Fibroblast of the aortic adventitia (primary cell): ENCODE data around the gene PRDM10. TPM values are rescaled to one million over a fixed set of nuclear protein-coding genes. Genes with fewer than 3 reads are reported as not detected.

Experiments used
- DNase-seq: peaks from one replicate; pipeline ENCODE4 v3.0.0-alpha.2; 2010; ENCODE audit warnings: low read depth
- H3K4me3 ChIP-seq: 2 replicates; pipeline ENCODE4 v1.5.1; 2011; ENCODE audit warnings: low read depth, mild to moderate bottlenecking, control low read depth, low read length, moderate library complexity
- total RNA-seq: library from RNA; depleted of rRNA; stranded (reverse); fragments of >200 nt; gene quantifications from 2 replicates; pipeline ENCODE4 v1.2.3, GENCODE V29; 2012; ENCODE audit warnings: low replicate concordance
- TF ChIP-seq, protein P1 (sequence below): IDR thresholded peaks from 2 replicates; pipeline ENCODE4 v1.5.1; 2011; ENCODE audit warnings: mild to moderate bottlenecking, low read length, control low read depth, inconsistent platforms; ENCODE audit not compliant: insufficient read depth

PRDM10 gene
- total RNA-seq, 1 donor, result 8.0 TPM

DNA sequence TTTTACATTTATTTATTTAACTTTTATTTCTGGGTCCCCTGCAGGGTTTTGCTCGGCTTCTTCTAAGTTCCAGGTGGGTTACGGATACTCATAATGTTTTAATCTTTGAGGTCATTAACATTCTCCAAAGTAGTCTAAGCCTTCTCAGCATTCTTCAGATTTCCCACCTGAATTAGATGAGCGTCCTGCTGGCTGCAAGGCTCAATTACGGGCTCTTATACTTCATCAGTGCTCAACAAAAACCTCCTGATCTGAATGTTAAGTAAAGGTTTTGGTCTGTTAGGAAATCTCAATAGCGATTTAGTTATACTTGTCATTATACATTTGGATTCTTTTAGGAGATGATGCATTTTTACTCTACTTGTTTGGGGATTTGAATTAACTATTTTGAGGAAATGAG lies 80.0 kb downstream of the PRDM10 start:
- no peak for DNase-seq
- TF ChIP-seq, protein P1, sequence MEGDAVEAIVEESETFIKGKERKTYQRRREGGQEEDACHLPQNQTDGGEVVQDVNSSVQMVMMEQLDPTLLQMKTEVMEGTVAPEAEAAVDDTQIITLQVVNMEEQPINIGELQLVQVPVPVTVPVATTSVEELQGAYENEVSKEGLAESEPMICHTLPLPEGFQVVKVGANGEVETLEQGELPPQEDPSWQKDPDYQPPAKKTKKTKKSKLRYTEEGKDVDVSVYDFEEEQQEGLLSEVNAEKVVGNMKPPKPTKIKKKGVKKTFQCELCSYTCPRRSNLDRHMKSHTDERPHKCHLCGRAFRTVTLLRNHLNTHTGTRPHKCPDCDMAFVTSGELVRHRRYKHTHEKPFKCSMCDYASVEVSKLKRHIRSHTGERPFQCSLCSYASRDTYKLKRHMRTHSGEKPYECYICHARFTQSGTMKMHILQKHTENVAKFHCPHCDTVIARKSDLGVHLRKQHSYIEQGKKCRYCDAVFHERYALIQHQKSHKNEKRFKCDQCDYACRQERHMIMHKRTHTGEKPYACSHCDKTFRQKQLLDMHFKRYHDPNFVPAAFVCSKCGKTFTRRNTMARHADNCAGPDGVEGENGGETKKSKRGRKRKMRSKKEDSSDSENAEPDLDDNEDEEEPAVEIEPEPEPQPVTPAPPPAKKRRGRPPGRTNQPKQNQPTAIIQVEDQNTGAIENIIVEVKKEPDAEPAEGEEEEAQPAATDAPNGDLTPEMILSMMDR, result no peak
- no peak overlapping the region for H3K4me3 ChIP-seq

DNA sequence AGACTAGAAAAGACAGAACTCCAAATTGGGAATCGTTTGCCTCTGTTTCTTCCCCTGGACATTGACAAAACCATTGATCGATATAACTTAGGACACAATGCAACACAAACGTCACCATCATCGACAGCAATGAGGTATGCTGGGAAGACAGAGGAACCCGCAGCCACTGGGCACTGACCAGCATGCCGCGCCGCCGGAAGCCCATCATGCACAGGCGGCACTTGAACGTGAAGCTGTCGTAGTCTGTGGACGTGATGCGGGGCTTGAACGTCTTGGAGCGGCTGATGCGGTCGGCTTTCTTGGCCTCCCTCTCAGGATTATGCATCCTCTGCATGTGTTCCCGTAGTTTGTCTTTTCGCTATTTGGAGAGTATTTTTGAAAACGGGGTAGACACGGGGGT lies 84.3 kb downstream of the PRDM10 start:
- TF ChIP-seq, protein P1, result no peak
- DNase-seq, result no peak

DNA sequence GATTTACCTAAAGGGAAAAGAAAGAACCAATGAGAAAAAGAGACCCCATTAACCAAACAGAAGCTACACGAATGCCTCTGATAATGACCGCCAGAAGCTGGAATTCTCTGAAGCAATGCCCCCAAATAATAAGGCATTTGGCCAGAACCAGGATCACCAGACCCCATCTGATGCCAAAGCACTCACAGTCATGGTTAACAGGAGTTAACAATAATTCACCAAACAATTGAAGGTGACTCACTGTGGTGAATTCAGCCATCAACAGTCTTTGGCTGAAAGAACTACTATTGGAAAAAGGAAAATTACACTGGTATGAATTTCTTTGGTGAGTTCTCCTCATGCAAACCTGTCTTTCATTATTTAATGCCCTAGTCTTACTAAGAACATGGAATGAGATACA lies 85.4 kb downstream of the PRDM10 start:
- peak; percentile 71 for DNase-seq
- no peak overlapping the region for H3K4me3 ChIP-seq
- TF ChIP-seq, protein P1, result no peak

More for the DNA sequence above, 84.3 kb downstream of the PRDM10 start:
- H3K4me3 ChIP-seq, result no peak overlapping the region

DNA sequence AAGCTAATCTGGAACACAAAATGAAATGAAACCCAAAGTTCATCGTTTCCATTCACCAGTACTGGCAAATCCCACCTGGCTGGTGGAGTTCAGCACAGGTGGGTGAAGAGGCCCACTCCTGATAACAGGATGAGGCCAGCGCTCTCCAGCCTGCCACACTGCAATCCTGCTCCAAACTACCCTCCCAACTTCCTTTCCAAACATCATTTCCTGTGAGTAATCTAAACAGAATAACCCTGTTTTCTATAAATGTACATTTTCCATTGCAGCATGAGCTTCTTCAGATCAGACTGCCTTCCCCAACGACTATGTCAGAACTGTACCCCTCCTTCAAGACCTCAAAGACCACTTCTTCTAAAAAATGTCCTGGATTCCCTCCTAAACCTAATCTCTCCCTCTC lies 91.3 kb downstream of the PRDM10 start:
- DNase-seq, result peak; percentile 17
- H3K4me3 ChIP-seq, result no peak overlapping the region
- TF ChIP-seq, protein P1, result no peak

DNA sequence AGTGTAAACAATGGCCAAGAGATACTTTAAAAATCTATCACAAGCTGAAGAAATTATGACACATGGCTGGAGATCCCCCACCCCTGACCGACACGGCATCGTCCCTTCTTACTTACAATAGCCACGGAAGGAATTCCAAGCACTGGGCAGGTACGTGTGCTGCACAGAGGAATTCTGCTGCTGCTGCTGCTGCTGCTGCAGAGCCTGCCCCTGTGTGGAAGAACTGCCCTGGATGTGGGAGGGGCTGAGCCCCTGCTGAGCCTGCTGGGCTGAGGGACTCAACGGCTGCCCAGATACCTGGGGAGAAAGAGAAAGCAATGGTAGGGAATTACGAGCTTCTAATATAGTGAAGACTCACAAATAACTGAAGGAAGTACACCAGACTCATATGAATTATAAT lies 92.3 kb downstream of the PRDM10 start:
- TF ChIP-seq, protein P1, result no peak
- no peak for DNase-seq
- H3K4me3 ChIP-seq, result no peak overlapping the region

DNA sequence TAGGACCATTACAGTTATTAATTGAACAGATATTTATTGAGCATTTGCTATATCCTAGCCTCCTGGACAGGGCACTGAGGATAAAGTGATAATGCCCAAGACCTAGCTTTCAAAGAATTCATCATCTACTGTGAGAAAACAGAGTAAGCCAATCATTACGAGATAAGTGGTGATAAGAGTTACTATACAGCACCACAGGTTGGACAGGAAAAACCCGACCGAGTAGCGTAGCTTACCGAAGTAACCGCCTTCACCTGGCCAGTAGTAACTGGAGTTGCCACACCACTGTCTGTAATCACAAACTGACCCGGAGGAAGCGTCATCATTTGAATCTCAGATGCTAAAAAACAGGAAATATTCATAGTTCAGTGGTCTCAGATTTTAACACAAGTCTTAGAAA lies 97.2 kb downstream of the PRDM10 start:
- TF ChIP-seq, protein P1, result no peak
- H3K4me3 ChIP-seq, result no peak overlapping the region
- DNase-seq, result no peak

DNA sequence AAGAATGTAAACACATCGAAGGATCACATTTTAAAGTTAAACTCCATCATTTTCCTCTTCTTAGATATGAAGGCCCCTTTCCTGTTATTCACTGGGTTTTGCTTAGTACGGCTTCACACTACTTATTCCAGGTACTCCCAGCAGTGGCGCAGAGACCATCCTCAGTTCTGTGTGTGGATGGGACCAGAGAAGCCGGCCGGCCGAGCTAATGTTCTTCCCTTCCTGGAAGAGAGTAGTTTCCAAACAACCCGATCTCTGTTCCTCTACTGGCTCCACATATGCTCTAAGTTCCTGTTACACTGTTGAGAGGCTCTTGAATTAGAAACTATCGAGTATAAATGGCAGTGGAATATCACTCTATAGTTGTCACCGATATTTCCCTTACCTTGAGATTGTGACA lies 106.6 kb downstream of the PRDM10 start:
- peak overlapping the region; percentile 88 for H3K4me3 ChIP-seq
- peak; percentile 2 for DNase-seq
- TF ChIP-seq, protein P1, result no peak
